Subcutaneous adipose tissue (tissue), 4 donors: Measurements from ENCODE around the gene SUCO. TPM values are rescaled to one million over a fixed set of nuclear protein-coding genes. Genes with fewer than 3 reads are reported as not detected.

Experiments
- total RNA-seq, 4 donors: library from RNA; depleted of rRNA; stranded (reverse); fragments of >200 nt; gene quantifications; one replicate each; pipeline ENCODE4 v1.1.0, GENCODE V29; 2016
- TF ChIP-seq, protein P1 (sequence below): fragments of 450-650 bp; IDR thresholded peaks from one replicate; pipeline ENCODE4 v1.5.1; 2016; ENCODE audit warnings: low read depth, mild to moderate bottlenecking, control low read depth, antibody characterized with exemption, moderate library complexity

The SUCO gene
- total RNA-seq, 4 donors from 2014 or later = 26.9 to 35.9 (median 32.8) TPM

DNA sequence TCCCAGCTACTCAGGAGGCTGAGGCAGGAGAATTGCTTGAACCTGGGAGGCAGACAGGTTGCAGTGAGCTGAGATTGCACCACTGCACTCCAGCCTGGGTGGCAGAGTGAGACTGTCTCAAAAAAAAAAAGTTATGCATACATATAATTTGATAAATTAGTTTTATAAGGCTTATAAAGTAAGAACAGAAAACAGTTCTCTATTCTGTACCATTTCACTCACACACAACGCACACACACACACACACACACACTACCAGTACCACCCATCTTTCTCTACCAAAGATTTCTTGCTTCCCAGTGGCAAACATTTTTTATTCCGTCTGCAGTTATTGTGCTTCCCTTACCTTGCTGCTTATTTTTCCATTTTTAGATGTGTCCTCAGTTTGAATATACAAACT, 79.5 kb downstream of the SUCO start:
- TF ChIP-seq, protein P1, sequence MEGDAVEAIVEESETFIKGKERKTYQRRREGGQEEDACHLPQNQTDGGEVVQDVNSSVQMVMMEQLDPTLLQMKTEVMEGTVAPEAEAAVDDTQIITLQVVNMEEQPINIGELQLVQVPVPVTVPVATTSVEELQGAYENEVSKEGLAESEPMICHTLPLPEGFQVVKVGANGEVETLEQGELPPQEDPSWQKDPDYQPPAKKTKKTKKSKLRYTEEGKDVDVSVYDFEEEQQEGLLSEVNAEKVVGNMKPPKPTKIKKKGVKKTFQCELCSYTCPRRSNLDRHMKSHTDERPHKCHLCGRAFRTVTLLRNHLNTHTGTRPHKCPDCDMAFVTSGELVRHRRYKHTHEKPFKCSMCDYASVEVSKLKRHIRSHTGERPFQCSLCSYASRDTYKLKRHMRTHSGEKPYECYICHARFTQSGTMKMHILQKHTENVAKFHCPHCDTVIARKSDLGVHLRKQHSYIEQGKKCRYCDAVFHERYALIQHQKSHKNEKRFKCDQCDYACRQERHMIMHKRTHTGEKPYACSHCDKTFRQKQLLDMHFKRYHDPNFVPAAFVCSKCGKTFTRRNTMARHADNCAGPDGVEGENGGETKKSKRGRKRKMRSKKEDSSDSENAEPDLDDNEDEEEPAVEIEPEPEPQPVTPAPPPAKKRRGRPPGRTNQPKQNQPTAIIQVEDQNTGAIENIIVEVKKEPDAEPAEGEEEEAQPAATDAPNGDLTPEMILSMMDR = no peak

- TF ChIP-seq, protein P1 = no peak
Observed at GRCh38 chr1:172613294-172613693, 80.3 kb downstream of the SUCO start.

DNA sequence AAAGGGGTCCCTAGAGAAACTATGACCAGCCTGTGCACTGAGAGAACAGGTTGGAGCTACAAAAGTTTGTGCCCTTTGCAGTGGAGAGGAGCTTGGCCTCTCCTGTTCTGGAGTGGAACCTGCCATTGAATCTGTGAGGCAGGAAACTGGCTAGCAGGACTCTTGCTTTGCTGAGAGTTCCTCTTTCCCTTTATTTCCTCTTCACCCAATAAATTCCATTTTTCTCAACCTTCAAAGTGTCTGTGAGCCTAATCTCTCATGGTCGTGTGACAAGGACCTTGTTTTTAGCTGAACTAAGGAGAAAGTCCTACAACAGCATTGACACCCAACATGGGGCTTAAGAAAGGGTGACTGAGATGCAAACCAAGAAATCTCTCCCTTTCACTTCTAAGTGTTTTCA, 83.2 kb downstream of the SUCO start:
- TF ChIP-seq, protein P1 = no peak

- TF ChIP-seq, protein P1 = no peak
Observed at GRCh38 chr1:172616636-172617035, 83.7 kb downstream of the SUCO start.

GRCh38 chr1:172622541-172622940, 89.6 kb downstream of the SUCO start:
- TF ChIP-seq, protein P1 = no peak

- TF ChIP-seq, protein P1 = no peak
Observed at GRCh38 chr1:172623748-172624147, 90.8 kb downstream of the SUCO start.

GRCh38 chr1:172626845-172627244, 93.9 kb downstream of the SUCO start:
- TF ChIP-seq, protein P1 = no peak
